ENCODE results near the gene LRRC4.

The LRRC4 gene

GRCh38 chr7:128031901-128032604 is 816 bp upstream of the LRRC4 start:
- no peak for TF ChIP-seq CTCF (IDR thresholded peaks at IDR 0.05; ENCODE audit: low read depth, low read length)
- Histone ChIP-seq H3K4me1 (no peaks in the 10 kb centered on the region), H3K9me3 (no peaks in the 10 kb centered on the region), H3K36me3 (peaks cover 7% of the 10 kb centered on the region; the same call in 1 of the 2 replicates), H3K4me3 (ENCODE audit: low read depth, low read length) (peak overlapping the region; percentile 51), H3K27me3 (peaks cover 6% of the 10 kb centered on the region)
- DNase-seq, result peak; percentile 76

- DNase-seq, result no peak
- Histone ChIP-seq H3K36me3 (peaks cover 7% of the 10 kb centered on the region; the same call in 1 of the 2 replicates), H3K4me1 (no peaks in the 10 kb centered on the region), H3K9me3 (no peaks in the 10 kb centered on the region), H3K4me3 (ENCODE audit: low read depth, low read length) (no peak overlapping the region; the same call in 1 of the 2 replicates), H3K27me3 (peaks cover 6% of the 10 kb centered on the region)
- no peak for TF ChIP-seq CTCF (IDR thresholded peaks at IDR 0.05; ENCODE audit: low read depth, low read length)
These were observed 979 bp downstream of the LRRC4 start for GRCh38 chr7:128030263-128030653.

GRCh38 chr7:128029405-128029995 is 1.7 kb downstream of the LRRC4 start:
- Histone ChIP-seq H3K9me3 (no peaks in the 10 kb centered on the region), H3K27me3 (peaks cover 6% of the 10 kb centered on the region), H3K4me1 (peaks cover 1% of the 10 kb centered on the region; the same call in 1 of the 2 replicates), H3K36me3 (peaks cover 7% of the 10 kb centered on the region; the same call in 1 of the 2 replicates), H3K4me3 (ENCODE audit: low read depth, low read length) (no peak overlapping the region)
- DNase-seq, result no peak
- TF ChIP-seq CTCF (IDR thresholded peaks at IDR 0.05; ENCODE audit: low read depth, low read length), result no peak

GRCh38 chr7:128027485-128027980 is 3.7 kb downstream of the LRRC4 start:
- Histone ChIP-seq H3K9me3 (no peaks in the 10 kb centered on the region), H3K4me1 (peaks cover 9% of the 10 kb centered on the region; the same call in 1 of the 2 replicates), H3K27me3 (peaks cover 2% of the 10 kb centered on the region), H3K4me3 (ENCODE audit: low read depth, low read length) (no peak overlapping the region), H3K36me3 (peaks cover 7% of the 10 kb centered on the region; the same call in 1 of the 2 replicates)
- TF ChIP-seq CTCF (IDR thresholded peaks at IDR 0.05; ENCODE audit: low read depth, low read length), result no peak
- DNase-seq, result no peak

GRCh38 chr7:128026551-128026950 is 4.7 kb downstream of the LRRC4 start:
- H3K9me3 ChIP-seq, result no peaks in the 10 kb centered on the region
- no peaks in the 10 kb centered on the region for H3K27me3 ChIP-seq
- DNase-seq, result no peak
- peaks cover 13% of the 10 kb centered on the region; the same call in 1 of the 2 replicates for H3K4me1 ChIP-seq
- no peak overlapping the region for H3K4me3 ChIP-seq (ENCODE audit: low read depth, low read length)
- peaks cover 7% of the 10 kb centered on the region; the same call in 1 of the 2 replicates for H3K36me3 ChIP-seq
- no peak for TF ChIP-seq CTCF (IDR thresholded peaks at IDR 0.05; ENCODE audit: low read depth, low read length)

GRCh38 chr7:128025819-128026218 is 5.4 kb downstream of the LRRC4 start:
- TF ChIP-seq CTCF (IDR thresholded peaks at IDR 0.05; ENCODE audit: low read depth, low read length), result no peak
- H3K36me3 ChIP-seq, result peaks cover 7% of the 10 kb centered on the region; the same call in 1 of the 2 replicates
- H3K4me1 ChIP-seq, result peaks cover 13% of the 10 kb centered on the region; the same call in 1 of the 2 replicates
- no peak overlapping the region for H3K4me3 ChIP-seq (ENCODE audit: low read depth, low read length)
- H3K9me3 ChIP-seq, result no peaks in the 10 kb centered on the region
- no peak for DNase-seq
- H3K27me3 ChIP-seq, result no peaks in the 10 kb centered on the region
